Fibroblast of lung (primary cell): ENCODE results near the gene UVRAG. TPM values are rescaled to one million over a fixed set of nuclear protein-coding genes. Genes with fewer than 3 reads are reported as not detected.
"Not testable (repeated sequence)": the region's sequence is repeated elsewhere in the genome, so short reads cannot be mapped to it uniquely, and the experiment has no call there.

Source experiments
- DNase-seq, 2 donors: peaks; one replicate each; pipeline versions ENCODE4 v3.0.0 to v3.0.0-alpha.2; 2010; ENCODE audit warnings: low read depth in 2 of 2
- H2AFZ ChIP-seq: 2 replicates; pipeline ENCODE4 v1.5.1; 2012; ENCODE audit warnings: low read length, control low read depth, inconsistent platforms
- H3K27ac ChIP-seq: 2 replicates; pipeline ENCODE4 v1.5.1; 2011; ENCODE audit warnings: low read length, control low read depth; ENCODE audit not compliant: insufficient read depth
- H3K27me3 ChIP-seq: 2 replicates; pipeline ENCODE4 v1.5.1; 2011; ENCODE audit warnings: mild to moderate bottlenecking, low read length; ENCODE audit not compliant: control insufficient read depth, insufficient read depth
- H3K36me3 ChIP-seq: 2 replicates; pipeline ENCODE4 v1.5.1; 2011; ENCODE audit warnings: low read length; ENCODE audit not compliant: control insufficient read depth, insufficient read depth
- H3K4me1 ChIP-seq: 2 replicates; pipeline ENCODE4 v1.5.1; 2011; ENCODE audit warnings: low read length; ENCODE audit not compliant: control insufficient read depth, insufficient read depth; ENCODE audit errors: extremely low read depth
- H3K4me2 ChIP-seq: 2 replicates; pipeline ENCODE4 v1.5.1; 2011; ENCODE audit warnings: low read length, control low read depth; ENCODE audit not compliant: insufficient read depth; ENCODE audit errors: extremely low read depth
- H3K4me3 ChIP-seq, 4 experiments: fragments of 200-600 bp in 1 of 4; sonication (generic) in 1 of 4; replicated peaks in 1 of 4; 2 replicates each; pipeline ENCODE4 v1.5.1; 2011 to 2016; ENCODE audit warnings: low read length in 4 of 4, low read depth in 3 of 4, mild to moderate bottlenecking in 3 of 4, control low read depth in 2 of 4, inconsistent platforms in 1 of 4, mixed read lengths in 1 of 4; ENCODE audit not compliant: insufficient read depth in 1 of 4; ENCODE audit errors: control extremely low read depth in 1 of 4
- H3K79me2 ChIP-seq: 2 replicates; pipeline ENCODE4 v1.5.1; 2012; ENCODE audit warnings: mild to moderate bottlenecking, low read length, inconsistent platforms; ENCODE audit not compliant: control insufficient read depth, insufficient read depth
- H3K9ac ChIP-seq: 2 replicates; pipeline ENCODE4 v1.5.1; 2011; ENCODE audit warnings: mild to moderate bottlenecking, low read length, control low read depth; ENCODE audit not compliant: insufficient read depth
- H3K9me3 ChIP-seq: 2 replicates; pipeline ENCODE4 v1.5.1; 2012; ENCODE audit warnings: low read depth, low read length; ENCODE audit not compliant: control insufficient read depth, insufficient read depth
- H4K20me1 ChIP-seq: 2 replicates; pipeline ENCODE4 v1.5.1; 2011; ENCODE audit warnings: low read length; ENCODE audit not compliant: control insufficient read depth, insufficient read depth; ENCODE audit errors: extremely low read depth
- EZH2 ChIP-seq: IDR thresholded peaks from 2 replicates; pipeline ENCODE4 v1.5.1; 2012; ENCODE audit warnings: low read length, control low read depth, mild to moderate bottlenecking; ENCODE audit errors: missing control alignments
- polyA plus RNA-seq, 2 donors: library from polyadenylated mRNA; depleted of rRNA in 1 of 2; stranded (reverse) in 1 of 2; unstranded in 1 of 2; fragments of >200 nt; gene quantifications; 2 replicates each; pipeline ENCODE4 v1.2.1, GENCODE V29; 2011 to 2012; ENCODE audit warnings: missing spikeins in 1 of 2
- total RNA-seq: library from RNA; depleted of rRNA; stranded (reverse); fragments of >200 nt; gene quantifications from 2 replicates; pipeline ENCODE4 v1.2.1, GENCODE V29; 2014
- TF ChIP-seq, protein P1 (sequence below), 2 donors: IDR thresholded peaks in 1 of 2; conservative IDR thresholded peaks in 1 of 2; 1 replicate in 1 of 2; 2 replicates in 1 of 2; pipeline ENCODE4 v1.5.1; 2011 to 2012; ENCODE audit warnings: low read length in 2 of 2, control low read depth in 1 of 2, inconsistent platforms in 1 of 2, low read depth in 1 of 2, mild to moderate bottlenecking in 1 of 2

The UVRAG gene
- total and polyA plus RNA-seq, 2 donors (not counting 1 experiment from before 2014, with no cell fraction given): 15.8 to 22.1 TPM

DNA sequence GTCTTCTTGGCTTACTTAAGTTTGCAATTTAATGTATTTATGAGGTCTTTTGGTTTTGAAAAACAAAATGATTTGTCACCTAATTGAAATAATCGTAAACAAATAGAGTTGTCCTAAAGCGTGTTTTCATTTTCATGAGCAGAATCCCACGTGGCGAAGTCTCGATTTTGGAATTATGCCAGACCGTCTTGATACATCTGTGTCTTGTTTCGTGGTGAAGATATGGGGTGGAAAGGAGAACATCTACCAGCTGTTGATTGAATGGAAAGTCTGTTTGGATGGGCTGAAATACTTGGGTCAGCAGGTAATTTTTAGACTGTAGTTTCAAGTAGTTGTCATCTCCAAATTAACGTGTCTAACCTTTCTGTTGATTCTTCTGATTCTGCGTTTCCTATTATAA is 64.7 kb downstream of the UVRAG start:
- Histone ChIP-seq H3K9ac (no peak overlapping the region), H2AFZ (no peak overlapping the region), H3K4me1 (no peaks in the 10 kb centered on the region), H3K27ac (no peak overlapping the region), H3K27me3 (no peaks in the 10 kb centered on the region), H3K79me2 (no peaks in the 10 kb centered on the region), H4K20me1 (no peaks in the 10 kb centered on the region), H3K36me3 (no peaks in the 10 kb centered on the region), H3K4me3 (no peak overlapping the region), H3K4me2 (no peak overlapping the region), H3K9me3 (no peaks in the 10 kb centered on the region)
- TF ChIP-seq, protein P1, sequence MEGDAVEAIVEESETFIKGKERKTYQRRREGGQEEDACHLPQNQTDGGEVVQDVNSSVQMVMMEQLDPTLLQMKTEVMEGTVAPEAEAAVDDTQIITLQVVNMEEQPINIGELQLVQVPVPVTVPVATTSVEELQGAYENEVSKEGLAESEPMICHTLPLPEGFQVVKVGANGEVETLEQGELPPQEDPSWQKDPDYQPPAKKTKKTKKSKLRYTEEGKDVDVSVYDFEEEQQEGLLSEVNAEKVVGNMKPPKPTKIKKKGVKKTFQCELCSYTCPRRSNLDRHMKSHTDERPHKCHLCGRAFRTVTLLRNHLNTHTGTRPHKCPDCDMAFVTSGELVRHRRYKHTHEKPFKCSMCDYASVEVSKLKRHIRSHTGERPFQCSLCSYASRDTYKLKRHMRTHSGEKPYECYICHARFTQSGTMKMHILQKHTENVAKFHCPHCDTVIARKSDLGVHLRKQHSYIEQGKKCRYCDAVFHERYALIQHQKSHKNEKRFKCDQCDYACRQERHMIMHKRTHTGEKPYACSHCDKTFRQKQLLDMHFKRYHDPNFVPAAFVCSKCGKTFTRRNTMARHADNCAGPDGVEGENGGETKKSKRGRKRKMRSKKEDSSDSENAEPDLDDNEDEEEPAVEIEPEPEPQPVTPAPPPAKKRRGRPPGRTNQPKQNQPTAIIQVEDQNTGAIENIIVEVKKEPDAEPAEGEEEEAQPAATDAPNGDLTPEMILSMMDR (conservative IDR thresholded peaks at IDR 0.05 in 1 of 2, IDR thresholded peaks at IDR 0.05 in 1 of 2; ENCODE audit: low read depth in 1 of 2, low read length in 2 of 2): no peak
- TF ChIP-seq EZH2: no peak
- DNase-seq: no peak

DNA sequence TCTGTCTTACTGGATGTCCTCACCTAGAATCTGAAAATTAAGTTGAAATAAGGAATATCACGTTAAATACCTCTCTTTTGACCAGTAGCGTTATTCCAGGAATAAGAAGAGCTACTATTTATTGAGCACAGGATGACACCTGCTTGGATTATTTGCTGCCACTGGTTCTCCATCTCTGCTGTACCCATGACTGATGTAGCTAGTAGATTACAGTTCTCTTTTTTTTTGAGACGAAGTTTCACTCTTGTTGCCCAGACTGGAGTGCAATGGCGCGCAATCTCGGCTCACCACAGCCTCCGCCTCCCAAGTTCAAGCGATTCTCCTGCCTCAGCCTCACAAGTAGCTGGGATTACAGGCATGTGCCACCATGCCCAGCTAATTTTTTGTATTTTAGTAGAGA is 65.3 kb downstream of the UVRAG start:
- DNase-seq, H3K79me2 ChIP-seq, H3K27ac ChIP-seq, H4K20me1 ChIP-seq, H3K4me1 ChIP-seq, H3K9ac ChIP-seq, H3K4me2 ChIP-seq, H3K9me3 ChIP-seq, H2AFZ ChIP-seq, H3K27me3 ChIP-seq, H3K4me3 ChIP-seq, H3K36me3 ChIP-seq: not testable (repeated sequence)

DNA sequence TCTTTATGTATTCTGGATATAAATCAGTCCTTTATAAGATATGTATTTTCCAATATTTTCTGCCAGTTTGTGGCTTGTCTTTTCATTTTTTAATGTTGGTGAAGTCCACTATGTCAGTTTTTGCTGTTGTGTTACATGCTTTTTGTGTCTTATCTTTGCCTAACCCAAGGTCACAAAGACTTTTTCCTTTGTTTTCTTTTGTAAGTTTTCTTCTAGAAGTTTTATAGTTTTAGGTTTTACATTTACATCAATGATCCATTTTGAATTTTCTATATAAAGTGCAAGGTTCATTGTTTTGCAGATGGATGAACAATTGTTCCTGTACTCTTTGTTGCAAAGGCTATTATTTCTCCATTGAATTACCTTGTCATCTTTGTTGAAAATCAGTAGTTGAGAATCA is 69.3 kb downstream of the UVRAG start:
- DNase-seq: no peak
- no peaks in the 10 kb centered on the region for H4K20me1 ChIP-seq
- no peak overlapping the region for H3K27ac ChIP-seq
- no peaks in the 10 kb centered on the region for H3K79me2 ChIP-seq
- TF ChIP-seq, protein P1 (conservative IDR thresholded peaks at IDR 0.05 in 1 of 2, IDR thresholded peaks at IDR 0.05 in 1 of 2; ENCODE audit: low read depth in 1 of 2, low read length in 2 of 2): no peak
- TF ChIP-seq EZH2: no peak
- H3K36me3 ChIP-seq: no peaks in the 10 kb centered on the region
- no peaks in the 10 kb centered on the region for H3K4me1 ChIP-seq
- H3K9me3 ChIP-seq: no peaks in the 10 kb centered on the region
- no peak overlapping the region for H3K4me3 ChIP-seq
- H3K27me3 ChIP-seq: no peaks in the 10 kb centered on the region
- no peak overlapping the region for H2AFZ ChIP-seq
- no peak overlapping the region for H3K9ac ChIP-seq
- no peak overlapping the region for H3K4me2 ChIP-seq
